GM12878 (cell line): Measurements from ENCODE around the gene SLC9A3. TPM values are rescaled to one million over a fixed set of nuclear protein-coding genes. Genes with fewer than 3 reads are reported as not detected.

ENCODE experiments used
- ASH2L ChIP-seq: fragments of 300-600, 200-600 bp; sonication (generic); IDR thresholded peaks from 2 replicates; pipeline ENCODE4 v1.6.1; 2017; ENCODE audit warnings: low read depth, mild to moderate bottlenecking, borderline replicate concordance
- ATF7 ChIP-seq: fragments of 450-650 bp; IDR thresholded peaks from 2 replicates; pipeline ENCODE4 v1.6.1; 2016; ENCODE audit warnings: low read depth, mild to moderate bottlenecking
- CBX5 ChIP-seq: sonication (generic); IDR thresholded peaks from 2 replicates; pipeline ENCODE4 v1.6.1; 2016; ENCODE audit warnings: low read depth, moderate library complexity, mild to moderate bottlenecking, inconsistent platforms
- IRF4 ChIP-seq: IDR thresholded peaks from 2 replicates; pipeline ENCODE4 v1.6.1; 2011; ENCODE audit warnings: low read depth, low read length
- POLR2A ChIP-seq: IDR thresholded peaks from 2 replicates; pipeline ENCODE4 v1.6.1; 2011; ENCODE audit warnings: low read depth, mild to moderate bottlenecking, low read length
- RAD21 ChIP-seq: IDR thresholded peaks from 2 replicates; pipeline ENCODE4 v1.6.1; 2011; ENCODE audit warnings: mild to moderate bottlenecking, low read depth, low read length, moderate library complexity; ENCODE audit not compliant: insufficient read depth
- polyA plus RNA-seq, 11 experiments: library from polyadenylated mRNA; depleted of rRNA in 4 of 11; unstranded in 6 of 11; stranded (reverse) in 5 of 11; fragments of >200 nt; fragmentation: Nextera tagmentation in 4 of 11; fragmentation: Illumina TruSeq in 1 of 11; extraction: Ambion mirVana in 4 of 11; extraction: Trizol in 1 of 11; gene quantifications; 1 replicate in 1 of 11; 2 replicates in 10 of 11; pipeline versions ENCODE4 v1.2.1 to v1.2.3, GENCODE V29; 2011 to 2016; ENCODE audit warnings: inconsistent platforms in 2 of 11, missing spikeins in 2 of 11, low read depth in 1 of 11
- total RNA-seq, 4 experiments: library from RNA; depleted of rRNA in 3 of 4; stranded (reverse); fragments of >200 nt in 3 of 4; fragmentation: Illumina TruSeq in 1 of 4; extraction: Trizol in 1 of 4; gene quantifications; 2 replicates each; pipeline versions ENCODE4 v1.2.1 to v1.2.3, GENCODE V29; 2013 to 2021
- TF ChIP-seq, protein P1 (sequence below): fragments of 450-650 bp; IDR thresholded peaks from 2 replicates; pipeline ENCODE4 v1.6.1; 2014; ENCODE audit warnings: mild to moderate bottlenecking
- TF ChIP-seq, protein P2 (sequence below): fragments of 450-650 bp; IDR thresholded peaks from 2 replicates; pipeline ENCODE4 v1.6.1; 2018; ENCODE audit warnings: mild to moderate bottlenecking, low read depth, moderate library complexity; ENCODE audit not compliant: partially characterized antibody
- TF ChIP-seq, protein P3 (sequence below): fragments of 450-650 bp; IDR thresholded peaks from 2 replicates; pipeline ENCODE4 v1.6.1; 2017; ENCODE audit warnings: low read depth, mild to moderate bottlenecking, moderate library complexity
- TF ChIP-seq, protein P4 (sequence below), 3 experiments: IDR thresholded peaks in 2 of 3; conservative IDR thresholded peaks in 1 of 3; 2 replicates each; pipeline ENCODE4 v1.5.1; 2011; ENCODE audit warnings: low read depth in 3 of 3, low read length in 3 of 3, mild to moderate bottlenecking in 3 of 3, control low read depth in 2 of 3, moderate library complexity in 2 of 3, inconsistent platforms in 1 of 3, mixed read lengths in 1 of 3; ENCODE audit not compliant: control insufficient read depth in 2 of 3, insufficient read depth in 1 of 3; ENCODE audit errors: extremely low read depth in 1 of 3
- TF ChIP-seq, protein P5 (sequence below): IDR thresholded peaks from 2 replicates; pipeline ENCODE4 v1.6.1; 2012; ENCODE audit warnings: improper control_type of control experiment, low read depth, low read length; ENCODE audit not compliant: insufficient replicate concordance
- TF ChIP-seq, protein P6 (sequence below): fragments of 450-650 bp; IDR thresholded peaks from 2 replicates; pipeline ENCODE4 v1.6.1; 2017; ENCODE audit warnings: antibody characterized with exemption, mild to moderate bottlenecking, moderate library complexity

The SLC9A3 gene
- total and polyA plus RNA-seq, 10 of the 15 experiments (the other 5 are each of a cell fraction or from before 2014, with no cell fraction given), result 0.04 to 5.2 (median 2.3) TPM; not detected in 1

DNA sequence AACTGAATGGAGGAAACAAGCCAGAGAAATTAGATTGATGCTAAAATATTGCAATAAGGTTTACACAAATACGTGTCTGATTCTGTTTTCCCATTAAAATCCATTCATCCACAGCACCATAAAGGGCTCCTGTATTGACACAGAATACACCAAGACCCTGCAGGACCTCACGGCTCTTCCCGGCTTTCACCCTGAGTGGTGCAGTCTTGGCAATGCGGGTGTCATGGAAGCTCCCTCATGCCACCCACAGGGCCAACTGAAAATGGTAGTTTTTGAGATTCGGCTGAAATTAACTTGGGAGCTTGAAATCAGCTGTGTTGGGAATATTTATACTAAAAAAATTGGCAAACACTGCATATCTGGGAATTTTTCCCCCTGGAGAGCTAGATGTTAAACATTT is 98.5 kb downstream of the SLC9A3 start (continued):
- TF ChIP-seq, protein P1, sequence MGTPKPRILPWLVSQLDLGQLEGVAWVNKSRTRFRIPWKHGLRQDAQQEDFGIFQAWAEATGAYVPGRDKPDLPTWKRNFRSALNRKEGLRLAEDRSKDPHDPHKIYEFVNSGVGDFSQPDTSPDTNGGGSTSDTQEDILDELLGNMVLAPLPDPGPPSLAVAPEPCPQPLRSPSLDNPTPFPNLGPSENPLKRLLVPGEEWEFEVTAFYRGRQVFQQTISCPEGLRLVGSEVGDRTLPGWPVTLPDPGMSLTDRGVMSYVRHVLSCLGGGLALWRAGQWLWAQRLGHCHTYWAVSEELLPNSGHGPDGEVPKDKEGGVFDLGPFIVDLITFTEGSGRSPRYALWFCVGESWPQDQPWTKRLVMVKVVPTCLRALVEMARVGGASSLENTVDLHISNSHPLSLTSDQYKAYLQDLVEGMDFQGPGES, result no peak
- peak; percentile 55 for TF ChIP-seq RAD21
- TF ChIP-seq, protein P2, sequence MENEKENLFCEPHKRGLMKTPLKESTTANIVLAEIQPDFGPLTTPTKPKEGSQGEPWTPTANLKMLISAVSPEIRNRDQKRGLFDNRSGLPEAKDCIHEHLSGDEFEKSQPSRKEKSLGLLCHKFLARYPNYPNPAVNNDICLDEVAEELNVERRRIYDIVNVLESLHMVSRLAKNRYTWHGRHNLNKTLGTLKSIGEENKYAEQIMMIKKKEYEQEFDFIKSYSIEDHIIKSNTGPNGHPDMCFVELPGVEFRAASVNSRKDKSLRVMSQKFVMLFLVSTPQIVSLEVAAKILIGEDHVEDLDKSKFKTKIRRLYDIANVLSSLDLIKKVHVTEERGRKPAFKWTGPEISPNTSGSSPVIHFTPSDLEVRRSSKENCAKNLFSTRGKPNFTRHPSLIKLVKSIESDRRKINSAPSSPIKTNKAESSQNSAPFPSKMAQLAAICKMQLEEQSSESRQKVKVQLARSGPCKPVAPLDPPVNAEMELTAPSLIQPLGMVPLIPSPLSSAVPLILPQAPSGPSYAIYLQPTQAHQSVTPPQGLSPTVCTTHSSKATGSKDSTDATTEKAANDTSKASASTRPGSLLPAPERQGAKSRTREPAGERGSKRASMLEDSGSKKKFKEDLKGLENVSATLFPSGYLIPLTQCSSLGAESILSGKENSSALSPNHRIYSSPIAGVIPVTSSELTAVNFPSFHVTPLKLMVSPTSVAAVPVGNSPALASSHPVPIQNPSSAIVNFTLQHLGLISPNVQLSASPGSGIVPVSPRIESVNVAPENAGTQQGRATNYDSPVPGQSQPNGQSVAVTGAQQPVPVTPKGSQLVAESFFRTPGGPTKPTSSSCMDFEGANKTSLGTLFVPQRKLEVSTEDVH, result no peak
- TF ChIP-seq, protein P3, sequence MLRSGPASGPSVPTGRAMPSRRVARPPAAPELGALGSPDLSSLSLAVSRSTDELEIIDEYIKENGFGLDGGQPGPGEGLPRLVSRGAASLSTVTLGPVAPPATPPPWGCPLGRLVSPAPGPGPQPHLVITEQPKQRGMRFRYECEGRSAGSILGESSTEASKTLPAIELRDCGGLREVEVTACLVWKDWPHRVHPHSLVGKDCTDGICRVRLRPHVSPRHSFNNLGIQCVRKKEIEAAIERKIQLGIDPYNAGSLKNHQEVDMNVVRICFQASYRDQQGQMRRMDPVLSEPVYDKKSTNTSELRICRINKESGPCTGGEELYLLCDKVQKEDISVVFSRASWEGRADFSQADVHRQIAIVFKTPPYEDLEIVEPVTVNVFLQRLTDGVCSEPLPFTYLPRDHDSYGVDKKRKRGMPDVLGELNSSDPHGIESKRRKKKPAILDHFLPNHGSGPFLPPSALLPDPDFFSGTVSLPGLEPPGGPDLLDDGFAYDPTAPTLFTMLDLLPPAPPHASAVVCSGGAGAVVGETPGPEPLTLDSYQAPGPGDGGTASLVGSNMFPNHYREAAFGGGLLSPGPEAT, result no peak
- no peak for TF ChIP-seq IRF4
- TF ChIP-seq ATF7, result no peak
- TF ChIP-seq, protein P4, sequence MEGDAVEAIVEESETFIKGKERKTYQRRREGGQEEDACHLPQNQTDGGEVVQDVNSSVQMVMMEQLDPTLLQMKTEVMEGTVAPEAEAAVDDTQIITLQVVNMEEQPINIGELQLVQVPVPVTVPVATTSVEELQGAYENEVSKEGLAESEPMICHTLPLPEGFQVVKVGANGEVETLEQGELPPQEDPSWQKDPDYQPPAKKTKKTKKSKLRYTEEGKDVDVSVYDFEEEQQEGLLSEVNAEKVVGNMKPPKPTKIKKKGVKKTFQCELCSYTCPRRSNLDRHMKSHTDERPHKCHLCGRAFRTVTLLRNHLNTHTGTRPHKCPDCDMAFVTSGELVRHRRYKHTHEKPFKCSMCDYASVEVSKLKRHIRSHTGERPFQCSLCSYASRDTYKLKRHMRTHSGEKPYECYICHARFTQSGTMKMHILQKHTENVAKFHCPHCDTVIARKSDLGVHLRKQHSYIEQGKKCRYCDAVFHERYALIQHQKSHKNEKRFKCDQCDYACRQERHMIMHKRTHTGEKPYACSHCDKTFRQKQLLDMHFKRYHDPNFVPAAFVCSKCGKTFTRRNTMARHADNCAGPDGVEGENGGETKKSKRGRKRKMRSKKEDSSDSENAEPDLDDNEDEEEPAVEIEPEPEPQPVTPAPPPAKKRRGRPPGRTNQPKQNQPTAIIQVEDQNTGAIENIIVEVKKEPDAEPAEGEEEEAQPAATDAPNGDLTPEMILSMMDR (IDR thresholded peaks at IDR 0.05 in 2 of 3, conservative IDR thresholded peaks at IDR 0.05 in 1 of 3; ENCODE audit: control insufficient read depth in 2 of 3, extremely low read depth in 1 of 3, insufficient read depth in 1 of 3, low read depth in 3 of 3, low read length in 3 of 3), result peak in 2 of 3 experiments; percentile 11 to 20; a peak in 1 of 6 replicates
- TF ChIP-seq ASH2L, result no peak
- TF ChIP-seq CBX5, result no peak
- TF ChIP-seq, protein P5, sequence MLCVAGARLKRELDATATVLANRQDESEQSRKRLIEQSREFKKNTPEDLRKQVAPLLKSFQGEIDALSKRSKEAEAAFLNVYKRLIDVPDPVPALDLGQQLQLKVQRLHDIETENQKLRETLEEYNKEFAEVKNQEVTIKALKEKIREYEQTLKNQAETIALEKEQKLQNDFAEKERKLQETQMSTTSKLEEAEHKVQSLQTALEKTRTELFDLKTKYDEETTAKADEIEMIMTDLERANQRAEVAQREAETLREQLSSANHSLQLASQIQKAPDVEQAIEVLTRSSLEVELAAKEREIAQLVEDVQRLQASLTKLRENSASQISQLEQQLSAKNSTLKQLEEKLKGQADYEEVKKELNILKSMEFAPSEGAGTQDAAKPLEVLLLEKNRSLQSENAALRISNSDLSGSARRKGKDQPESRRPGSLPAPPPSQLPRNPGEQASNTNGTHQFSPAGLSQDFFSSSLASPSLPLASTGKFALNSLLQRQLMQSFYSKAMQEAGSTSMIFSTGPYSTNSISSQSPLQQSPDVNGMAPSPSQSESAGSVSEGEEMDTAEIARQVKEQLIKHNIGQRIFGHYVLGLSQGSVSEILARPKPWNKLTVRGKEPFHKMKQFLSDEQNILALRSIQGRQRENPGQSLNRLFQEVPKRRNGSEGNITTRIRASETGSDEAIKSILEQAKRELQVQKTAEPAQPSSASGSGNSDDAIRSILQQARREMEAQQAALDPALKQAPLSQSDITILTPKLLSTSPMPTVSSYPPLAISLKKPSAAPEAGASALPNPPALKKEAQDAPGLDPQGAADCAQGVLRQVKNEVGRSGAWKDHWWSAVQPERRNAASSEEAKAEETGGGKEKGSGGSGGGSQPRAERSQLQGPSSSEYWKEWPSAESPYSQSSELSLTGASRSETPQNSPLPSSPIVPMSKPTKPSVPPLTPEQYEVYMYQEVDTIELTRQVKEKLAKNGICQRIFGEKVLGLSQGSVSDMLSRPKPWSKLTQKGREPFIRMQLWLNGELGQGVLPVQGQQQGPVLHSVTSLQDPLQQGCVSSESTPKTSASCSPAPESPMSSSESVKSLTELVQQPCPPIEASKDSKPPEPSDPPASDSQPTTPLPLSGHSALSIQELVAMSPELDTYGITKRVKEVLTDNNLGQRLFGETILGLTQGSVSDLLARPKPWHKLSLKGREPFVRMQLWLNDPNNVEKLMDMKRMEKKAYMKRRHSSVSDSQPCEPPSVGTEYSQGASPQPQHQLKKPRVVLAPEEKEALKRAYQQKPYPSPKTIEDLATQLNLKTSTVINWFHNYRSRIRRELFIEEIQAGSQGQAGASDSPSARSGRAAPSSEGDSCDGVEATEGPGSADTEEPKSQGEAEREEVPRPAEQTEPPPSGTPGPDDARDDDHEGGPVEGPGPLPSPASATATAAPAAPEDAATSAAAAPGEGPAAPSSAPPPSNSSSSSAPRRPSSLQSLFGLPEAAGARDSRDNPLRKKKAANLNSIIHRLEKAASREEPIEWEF, result no peak
- TF ChIP-seq, protein P6, sequence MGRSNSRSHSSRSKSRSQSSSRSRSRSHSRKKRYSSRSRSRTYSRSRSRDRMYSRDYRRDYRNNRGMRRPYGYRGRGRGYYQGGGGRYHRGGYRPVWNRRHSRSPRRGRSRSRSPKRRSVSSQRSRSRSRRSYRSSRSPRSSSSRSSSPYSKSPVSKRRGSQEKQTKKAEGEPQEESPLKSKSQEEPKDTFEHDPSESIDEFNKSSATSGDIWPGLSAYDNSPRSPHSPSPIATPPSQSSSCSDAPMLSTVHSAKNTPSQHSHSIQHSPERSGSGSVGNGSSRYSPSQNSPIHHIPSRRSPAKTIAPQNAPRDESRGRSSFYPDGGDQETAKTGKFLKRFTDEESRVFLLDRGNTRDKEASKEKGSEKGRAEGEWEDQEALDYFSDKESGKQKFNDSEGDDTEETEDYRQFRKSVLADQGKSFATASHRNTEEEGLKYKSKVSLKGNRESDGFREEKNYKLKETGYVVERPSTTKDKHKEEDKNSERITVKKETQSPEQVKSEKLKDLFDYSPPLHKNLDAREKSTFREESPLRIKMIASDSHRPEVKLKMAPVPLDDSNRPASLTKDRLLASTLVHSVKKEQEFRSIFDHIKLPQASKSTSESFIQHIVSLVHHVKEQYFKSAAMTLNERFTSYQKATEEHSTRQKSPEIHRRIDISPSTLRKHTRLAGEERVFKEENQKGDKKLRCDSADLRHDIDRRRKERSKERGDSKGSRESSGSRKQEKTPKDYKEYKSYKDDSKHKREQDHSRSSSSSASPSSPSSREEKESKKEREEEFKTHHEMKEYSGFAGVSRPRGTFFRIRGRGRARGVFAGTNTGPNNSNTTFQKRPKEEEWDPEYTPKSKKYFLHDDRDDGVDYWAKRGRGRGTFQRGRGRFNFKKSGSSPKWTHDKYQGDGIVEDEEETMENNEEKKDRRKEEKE, result no peak
- TF ChIP-seq POLR2A, result no peak
